GM04503 (cell line): ENCODE measurements around the gene PRRT1B.
A peak's percentile ranks its signal among the peaks of the same experiment; 100 is the strongest.
"Not testable (repeated sequence)": the region's sequence is repeated elsewhere in the genome, so short reads cannot be mapped to it uniquely, and the experiment has no call there.

ENCODE experiments used
- DNase-seq: peaks from one replicate; pipeline ENCODE4 v3.0.0-alpha.2; 2012; ENCODE audit warnings: low read depth

PRRT1B gene

GRCh38 chr9:131522257-131523085 is 22.9 kb upstream of the PRRT1B start:
- no peak for DNase-seq

GRCh38 chr9:131523086-131523388 is 22.3 kb upstream of the PRRT1B start:
- no peak for DNase-seq

- DNase-seq: no peak
Measured at GRCh38 chr9:131523451-131524435, 21.6 kb upstream of the PRRT1B start.

GRCh38 chr9:131524665-131525315 is 20.5 kb upstream of the PRRT1B start:
- DNase-seq: no peak

GRCh38 chr9:131525643-131526565 is 19.4 kb upstream of the PRRT1B start:
- DNase-seq: no peak

GRCh38 chr9:131528186-131528585 is 17.1 kb upstream of the PRRT1B start:
- no peak for DNase-seq

GRCh38 chr9:131528886-131529505 is 16.3 kb upstream of the PRRT1B start:
- no peak for DNase-seq

GRCh38 chr9:131529597-131530545 is 15.5 kb upstream of the PRRT1B start:
- DNase-seq: no peak

GRCh38 chr9:131530546-131530919 is 14.8 kb upstream of the PRRT1B start:
- no peak for DNase-seq

GRCh38 chr9:131530920-131531832 is 14.1 kb upstream of the PRRT1B start, which contains the start of gene UCK1:
Gene UCK1, minus strand, starts transcription at chr9:131531263. Its CDS starts 89 bp downstream, at chr9:131531174.
- peak; percentile 13 for DNase-seq

GRCh38 chr9:131534721-131535237 is 10.5 kb upstream of the PRRT1B start:
- no peak for DNase-seq

GRCh38 chr9:131537946-131538345 is 7.4 kb upstream of the PRRT1B start:
- no peak for DNase-seq

DNA sequence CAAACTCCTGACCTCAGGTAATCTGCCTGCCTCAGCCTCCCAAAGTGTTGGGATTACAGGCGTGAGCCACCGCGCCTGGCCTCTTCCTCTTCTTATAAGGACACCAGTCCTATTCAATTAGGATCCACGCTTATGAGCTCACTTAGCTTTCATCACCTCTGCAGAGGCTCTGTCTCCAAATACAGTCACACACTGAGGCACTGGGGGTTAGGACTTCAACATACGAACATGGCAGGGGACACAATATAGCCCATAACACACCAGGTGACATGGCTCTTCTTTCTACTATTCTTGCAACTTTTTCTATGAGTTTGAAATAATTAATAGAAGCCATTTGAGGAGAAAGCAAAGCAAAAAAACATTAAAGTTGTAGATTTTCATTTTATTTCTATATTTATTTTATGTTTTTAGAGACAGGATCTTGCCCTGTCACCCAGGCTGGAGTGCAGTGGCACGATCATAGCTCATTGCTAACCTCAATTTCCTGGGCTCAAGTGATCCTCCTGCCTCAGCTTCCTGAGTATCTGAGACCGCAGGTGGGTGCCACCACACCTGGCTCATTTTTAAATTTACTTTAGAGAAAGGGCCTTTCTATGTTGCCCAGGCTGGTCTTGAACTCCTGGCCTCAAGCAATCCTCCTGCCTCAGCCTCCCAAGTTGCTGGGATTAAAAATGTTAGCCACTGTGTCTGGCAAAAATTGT is 6.0 kb upstream of the PRRT1B start:
- no peak for DNase-seq

DNA sequence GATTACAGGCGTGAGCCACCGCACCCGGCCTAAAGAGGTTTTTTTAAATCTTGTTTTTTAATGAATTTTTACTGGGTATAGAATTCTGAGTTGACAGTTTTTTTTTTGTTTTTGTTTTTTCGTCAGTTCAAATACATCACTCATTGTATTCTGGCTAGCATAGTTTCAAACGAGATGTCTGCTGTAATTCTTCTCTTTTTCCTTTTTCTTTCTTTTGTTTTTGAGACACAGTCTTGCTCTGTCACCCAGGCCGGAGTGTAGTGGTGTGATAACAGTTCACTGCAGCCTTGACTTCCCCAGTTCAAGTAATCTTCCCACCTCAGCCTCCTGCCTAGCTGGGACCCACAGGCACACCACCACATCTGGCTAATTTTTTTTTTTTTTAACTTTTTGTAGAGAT is 2.2 kb upstream of the PRRT1B start:
- no peak for DNase-seq

GRCh38 chr9:131545786-131546335 is 538 bp downstream of the PRRT1B start:
- no peak for DNase-seq

GRCh38 chr9:131546336-131547084 is 1.2 kb downstream of the PRRT1B start:
- DNase-seq: no peak

- DNase-seq: not testable (repeated sequence)
Measured at GRCh38 chr9:131549186-131549585, 3.9 kb downstream of the PRRT1B start.
